ENCODE results near the gene RASGEF1C.
"Not testable (repeated sequence)": the region's sequence is repeated elsewhere in the genome, so short reads cannot be mapped to it uniquely, and the experiment has no call there.

The RASGEF1C gene

GRCh38 chr5:180211761-180212035 lies 2.7 kb upstream of the RASGEF1C start:
- DNase-seq (ENCODE audit: low read depth in 1 of 2, low spot score in 1 of 2): no peak

- DNase-seq (ENCODE audit: low read depth in 1 of 2, low spot score in 1 of 2): no peak
Observed at GRCh38 chr5:180210961-180211760, 2.1 kb upstream of the RASGEF1C start.

GRCh38 chr5:180210077-180210476 lies 1.1 kb upstream of the RASGEF1C start:
- DNase-seq (ENCODE audit: low read depth in 1 of 2, low spot score in 1 of 2): not testable (repeated sequence)

- DNase-seq (ENCODE audit: low read depth in 1 of 2, low spot score in 1 of 2): no peak
Observed at GRCh38 chr5:180208435-180209081, 453 bp downstream of the RASGEF1C start.

GRCh38 chr5:180208038-180208434 lies 975 bp downstream of the RASGEF1C start:
- DNase-seq (ENCODE audit: low read depth in 1 of 2, low spot score in 1 of 2): no peak

GRCh38 chr5:180207593-180207992 lies 1.4 kb downstream of the RASGEF1C start:
- DNase-seq (ENCODE audit: low read depth in 1 of 2, low spot score in 1 of 2): no peak

GRCh38 chr5:180206993-180207392 lies 2.0 kb downstream of the RASGEF1C start:
- no peak for DNase-seq (ENCODE audit: low read depth in 1 of 2, low spot score in 1 of 2)

GRCh38 chr5:180205916-180206315 lies 3.1 kb downstream of the RASGEF1C start:
- DNase-seq (ENCODE audit: low read depth in 1 of 2, low spot score in 1 of 2): no peak

GRCh38 chr5:180204276-180204819 lies 4.7 kb downstream of the RASGEF1C start:
- DNase-seq (ENCODE audit: low read depth in 1 of 2, low spot score in 1 of 2): no peak

GRCh38 chr5:180202939-180203573 lies 6.0 kb downstream of the RASGEF1C start:
- no peak for DNase-seq (ENCODE audit: low read depth in 1 of 2, low spot score in 1 of 2)

- no peak for DNase-seq (ENCODE audit: low read depth in 1 of 2, low spot score in 1 of 2)
Observed at GRCh38 chr5:180201051-180201987, 7.7 kb downstream of the RASGEF1C start.

GRCh38 chr5:180199390-180199789 lies 9.6 kb downstream of the RASGEF1C start:
- no peak for DNase-seq (ENCODE audit: low read depth in 1 of 2, low spot score in 1 of 2)

- no peak for DNase-seq (ENCODE audit: low read depth in 1 of 2, low spot score in 1 of 2)
Observed at GRCh38 chr5:180198208-180198607, 10.8 kb downstream of the RASGEF1C start.

GRCh38 chr5:180197016-180197702 lies 11.9 kb downstream of the RASGEF1C start:
- DNase-seq (ENCODE audit: low read depth in 1 of 2, low spot score in 1 of 2): no peak

GRCh38 chr5:180194410-180195345 lies 14.3 kb downstream of the RASGEF1C start:
- DNase-seq (ENCODE audit: low read depth in 1 of 2, low spot score in 1 of 2): no peak

GRCh38 chr5:180193749-180194375 lies 15.1 kb downstream of the RASGEF1C start:
- DNase-seq (ENCODE audit: low read depth in 1 of 2, low spot score in 1 of 2): no peak

- no peak for DNase-seq (ENCODE audit: low read depth in 1 of 2, low spot score in 1 of 2)
Observed at GRCh38 chr5:180191716-180192115, 17.3 kb downstream of the RASGEF1C start.

- DNase-seq (ENCODE audit: low read depth in 1 of 2, low spot score in 1 of 2): no peak
Observed at GRCh38 chr5:180187767-180188166, 21.2 kb downstream of the RASGEF1C start.

GRCh38 chr5:180180846-180181245 lies 28.2 kb downstream of the RASGEF1C start:
- DNase-seq (ENCODE audit: low read depth in 1 of 2, low spot score in 1 of 2): no peak
